Fibroblast of skin of back (primary cell): ENCODE measurements around the gene SLCO3A1.

ENCODE experiments used
- DNase-seq: peaks from one replicate; pipeline ENCODE4 v3.0.0-alpha.2; 2013

Gene SLCO3A1

DNA sequence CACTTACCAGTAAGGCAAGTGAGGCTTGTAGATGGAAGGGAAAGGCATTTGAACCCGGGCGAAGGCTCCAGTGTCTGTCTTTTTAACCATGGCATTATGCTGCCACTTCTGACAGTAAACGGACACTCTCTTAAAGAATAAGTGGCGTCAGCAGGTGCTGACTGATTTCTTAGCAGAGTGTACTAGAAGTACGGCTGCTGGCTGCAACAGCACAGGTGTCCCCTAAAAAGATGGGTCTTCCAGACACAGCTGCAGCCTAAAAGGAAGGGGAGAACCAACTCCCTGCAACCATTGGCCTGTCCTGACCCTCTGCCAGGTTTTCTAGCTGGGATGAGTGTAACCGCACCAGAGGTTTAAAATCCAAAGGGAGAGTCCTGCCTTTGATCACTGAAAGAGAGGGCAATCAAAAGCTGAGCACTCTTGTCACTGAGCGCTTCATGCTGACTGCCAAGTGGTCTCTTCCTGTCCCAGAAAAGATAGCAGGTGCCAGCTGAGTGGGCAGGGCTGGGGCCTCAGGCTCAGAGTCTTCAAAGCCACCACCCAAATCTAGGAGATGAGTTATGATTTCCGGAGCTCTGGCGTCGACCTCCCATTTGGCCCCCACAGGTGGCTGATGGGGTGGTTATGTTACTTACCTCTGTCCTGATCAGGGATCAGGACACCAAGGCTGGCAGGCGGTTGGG, 255.8 kb downstream of the SLCO3A1 start:
- no peak for DNase-seq

DNA sequence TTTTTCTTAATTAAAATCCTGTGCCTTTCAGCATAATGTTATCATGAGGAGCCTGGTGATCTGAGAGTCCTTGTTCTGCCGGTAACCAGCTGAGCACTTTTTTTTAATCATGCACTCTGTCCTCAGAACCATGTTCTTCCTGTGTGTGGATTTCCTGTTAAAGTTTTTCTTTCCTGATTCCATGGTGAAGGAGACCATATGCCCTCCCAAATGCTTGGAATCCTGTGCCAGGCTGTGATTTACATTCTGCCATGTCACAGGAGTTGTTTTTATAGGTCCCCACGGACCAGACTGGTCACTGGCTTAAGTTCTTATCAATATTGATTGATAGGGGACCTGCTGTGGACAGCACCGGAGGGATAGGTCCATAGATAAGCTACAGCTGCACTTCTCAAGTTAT, 257.8 kb downstream of the SLCO3A1 start:
- DNase-seq = no peak

GRCh38 chr15:92111751-92112150, 258.2 kb downstream of the SLCO3A1 start:
- DNase-seq = no peak

GRCh38 chr15:92112180-92112579, 258.7 kb downstream of the SLCO3A1 start:
- DNase-seq = no peak

- no peak for DNase-seq
These were observed 259.2 kb downstream of the SLCO3A1 start for GRCh38 chr15:92112711-92113110.

DNA sequence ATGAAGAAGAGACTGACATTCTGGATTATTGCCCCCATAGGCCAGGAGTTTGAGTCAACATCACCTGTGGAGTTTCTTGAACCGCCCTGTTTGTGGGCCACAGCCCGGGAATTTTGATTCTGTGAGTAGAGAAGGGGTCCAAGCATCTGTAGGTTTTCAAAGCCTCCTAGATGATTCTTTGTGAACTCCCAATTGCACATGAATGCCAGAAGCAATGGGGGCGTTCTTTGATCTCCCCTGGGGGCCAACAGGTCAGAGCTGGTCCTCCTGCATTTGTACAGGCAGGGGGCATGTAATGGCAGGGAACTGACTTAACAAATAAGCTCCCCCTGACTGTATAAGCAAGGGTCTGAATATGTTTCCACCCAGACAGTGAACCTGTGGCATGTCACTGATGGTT, 260.3 kb downstream of the SLCO3A1 start:
- no peak for DNase-seq

DNA sequence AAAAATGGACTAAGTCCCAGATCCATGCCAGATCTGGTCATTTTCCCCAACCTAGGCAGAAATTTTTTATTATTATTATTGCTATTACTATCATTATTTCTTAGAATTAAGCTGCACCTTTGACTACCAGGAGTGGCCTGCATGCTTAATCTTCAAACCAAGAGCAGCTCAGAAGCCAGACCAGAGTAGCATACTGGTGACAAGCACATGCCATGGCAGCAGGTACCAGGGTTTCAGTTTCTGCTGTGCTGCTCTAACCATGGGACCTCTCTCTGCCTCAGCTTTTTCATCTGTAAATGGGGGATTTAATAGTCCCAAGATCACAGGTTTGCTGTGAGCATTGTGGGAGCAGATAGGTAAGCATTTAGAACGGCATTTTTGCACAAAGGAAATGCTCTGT, 262.3 kb downstream of the SLCO3A1 start:
- no peak for DNase-seq

- no peak for DNase-seq
These were observed 262.8 kb downstream of the SLCO3A1 start for GRCh38 chr15:92116330-92116729.

DNA sequence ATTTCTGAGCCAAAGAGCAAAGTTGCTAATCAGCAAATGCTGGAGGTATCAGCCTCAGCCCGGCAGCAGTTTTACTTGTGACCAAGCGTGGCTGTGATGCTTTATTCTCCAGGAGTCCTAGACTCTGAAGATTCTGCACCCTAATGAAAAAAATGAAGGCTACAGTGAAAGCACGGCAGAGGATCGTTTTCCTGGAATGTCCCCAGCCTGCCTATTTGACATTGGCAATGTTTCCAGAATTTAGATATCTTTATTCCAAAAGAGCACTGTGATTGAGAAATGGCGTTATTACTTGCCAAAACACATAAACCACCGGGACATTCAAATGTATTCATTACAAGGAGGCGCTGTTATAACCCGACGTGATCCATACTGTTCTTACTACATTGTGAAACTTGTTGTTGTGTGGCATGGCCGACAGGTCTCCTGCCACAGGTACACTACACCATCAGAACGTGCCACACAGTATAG, 263.8 kb downstream of the SLCO3A1 start:
- DNase-seq = no peak

DNA sequence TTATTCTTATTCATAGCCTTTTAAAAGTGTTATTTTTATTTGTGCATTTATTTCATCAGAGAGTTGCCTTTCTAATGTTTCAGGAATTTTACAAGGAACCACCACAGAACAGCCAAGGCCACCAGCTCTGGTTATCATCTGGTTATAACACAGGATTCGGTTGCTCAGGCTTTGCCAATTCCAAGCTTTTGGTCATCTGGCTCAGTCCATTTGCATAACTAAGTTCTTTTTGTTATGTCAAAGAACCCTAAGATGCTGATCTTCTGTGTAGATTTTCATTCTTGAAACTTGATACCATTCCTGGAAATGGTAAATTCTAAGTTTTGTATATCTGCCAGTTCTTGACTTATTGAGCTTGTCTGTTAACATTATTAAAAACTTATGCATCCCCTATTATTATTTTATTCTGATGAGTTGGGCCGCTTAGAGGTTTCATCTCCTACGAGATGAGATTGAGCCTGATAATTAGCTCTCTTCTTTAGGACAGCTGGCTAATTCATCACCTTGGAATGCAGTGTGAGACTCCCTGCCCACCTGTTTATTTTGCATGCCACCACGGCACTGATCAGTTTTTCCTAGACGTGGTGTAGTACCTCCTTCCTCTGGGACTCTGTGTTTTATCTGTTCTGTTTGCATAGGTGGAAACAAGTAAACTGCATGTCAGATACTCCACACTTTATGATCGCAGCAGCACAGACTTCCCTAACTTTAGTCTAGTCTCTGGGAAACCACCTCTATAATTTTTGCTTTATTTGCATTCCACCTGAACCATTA, 264.8 kb downstream of the SLCO3A1 start:
- no peak for DNase-seq

DNA sequence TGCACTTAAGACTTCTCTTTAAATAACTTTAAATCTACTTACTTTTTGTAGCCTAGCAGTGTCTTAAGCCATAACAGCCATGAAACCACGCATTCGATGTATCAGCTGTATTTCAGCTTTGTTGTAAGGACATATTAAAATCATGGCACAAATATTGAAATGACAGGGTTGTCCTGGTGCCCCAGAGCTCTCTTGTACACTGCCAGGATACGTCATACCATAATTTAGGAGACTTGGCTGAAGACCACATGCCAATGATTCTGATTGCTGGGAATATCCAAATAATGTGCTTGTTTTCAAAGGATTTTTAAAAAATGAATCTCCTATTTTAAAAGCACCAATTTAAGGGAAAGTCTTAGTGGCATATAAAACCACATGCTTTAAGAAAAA, 265.4 kb downstream of the SLCO3A1 start:
- DNase-seq = no peak

DNA sequence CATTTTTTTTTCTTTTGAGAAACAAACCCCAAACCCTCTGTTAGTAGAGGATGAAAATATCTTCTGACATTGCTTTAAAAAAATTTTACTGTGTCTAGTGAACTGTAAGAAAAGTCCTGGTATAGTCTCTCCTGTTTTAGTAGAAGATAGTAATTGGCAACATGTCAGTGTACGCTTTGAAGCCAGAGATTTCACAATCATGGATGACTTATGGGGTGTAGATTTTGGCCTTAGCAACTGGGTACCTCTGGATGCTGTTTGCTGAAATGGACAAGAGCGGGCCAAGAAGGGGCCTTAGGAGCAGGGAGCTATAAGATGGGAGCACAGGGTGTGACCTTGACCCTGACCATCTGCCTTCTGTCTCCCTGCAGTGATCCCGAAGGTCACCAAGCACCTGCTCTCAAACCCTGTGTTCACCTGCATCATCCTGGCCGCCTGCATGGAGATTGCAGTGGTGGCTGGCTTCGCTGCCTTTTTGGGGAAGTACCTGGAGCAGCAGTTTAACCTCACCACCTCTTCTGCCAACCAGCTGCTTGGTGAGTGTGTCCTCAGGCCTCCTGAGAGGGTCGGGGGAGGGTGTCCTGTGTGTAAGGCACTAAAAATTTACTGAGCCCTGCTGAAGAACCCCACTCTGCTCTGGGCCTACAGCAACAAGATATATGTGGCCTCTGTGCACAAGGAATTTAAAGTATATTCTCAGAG, 266.7 kb downstream of the SLCO3A1 start:
- no peak for DNase-seq

DNA sequence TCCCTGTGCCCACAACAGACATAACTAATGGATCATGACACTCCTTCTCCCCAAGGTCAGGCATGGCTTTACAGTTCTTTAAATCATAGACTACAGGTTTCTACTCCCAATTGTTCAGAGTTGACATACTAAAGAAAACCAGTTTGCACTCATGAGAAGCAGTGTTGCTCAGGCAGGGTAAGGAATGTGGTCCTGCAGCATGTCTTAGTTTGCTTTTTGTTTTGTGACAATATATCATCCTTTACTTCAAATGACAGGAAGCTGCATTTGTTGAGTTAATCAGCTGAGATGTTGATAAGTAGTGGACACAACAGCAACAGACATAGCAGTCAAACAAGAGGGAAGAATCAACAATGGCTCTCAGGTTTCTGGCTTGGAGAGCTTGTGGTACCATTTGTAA, 267.5 kb downstream of the SLCO3A1 start:
- no peak for DNase-seq

GRCh38 chr15:92122259-92122658, 268.8 kb downstream of the SLCO3A1 start:
- DNase-seq = no peak

DNA sequence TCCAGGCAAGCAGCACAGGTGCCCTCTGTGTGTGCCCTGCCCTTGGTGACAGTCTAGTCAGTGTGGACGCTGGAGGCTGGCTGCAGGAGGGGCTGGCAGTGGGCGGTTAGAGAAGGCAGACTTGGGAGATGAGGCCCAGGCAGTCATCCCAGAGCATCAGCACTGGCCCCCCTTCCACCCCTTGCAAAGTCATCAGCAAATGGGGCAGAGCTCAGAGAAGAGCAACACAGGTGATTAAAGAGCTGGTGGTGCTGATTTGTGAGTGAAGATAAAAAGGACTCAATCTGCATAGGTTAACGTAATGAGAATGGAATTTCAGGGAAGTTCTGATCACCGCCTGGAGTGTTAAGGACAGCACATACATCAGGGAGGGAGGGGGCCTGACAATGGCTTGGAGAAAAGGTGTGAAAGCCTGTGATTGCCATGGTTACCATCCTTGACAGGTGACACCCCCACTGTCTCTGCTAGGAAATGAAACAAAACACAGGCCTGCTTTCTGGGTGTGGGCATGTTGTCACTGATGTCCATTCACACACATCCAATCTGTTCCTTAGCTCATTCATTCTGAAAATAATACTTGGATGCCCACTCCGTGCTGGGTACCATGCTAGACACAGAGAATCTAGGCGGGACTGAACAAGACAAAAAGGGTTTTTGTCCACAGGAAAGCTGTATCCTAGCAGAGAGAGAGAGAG, 270.6 kb downstream of the SLCO3A1 start:
- no peak for DNase-seq

- DNase-seq = no peak
These were observed 271.1 kb downstream of the SLCO3A1 start for GRCh38 chr15:92124657-92125010.

- no peak for DNase-seq
These were observed 275.3 kb downstream of the SLCO3A1 start for GRCh38 chr15:92128788-92129187.

DNA sequence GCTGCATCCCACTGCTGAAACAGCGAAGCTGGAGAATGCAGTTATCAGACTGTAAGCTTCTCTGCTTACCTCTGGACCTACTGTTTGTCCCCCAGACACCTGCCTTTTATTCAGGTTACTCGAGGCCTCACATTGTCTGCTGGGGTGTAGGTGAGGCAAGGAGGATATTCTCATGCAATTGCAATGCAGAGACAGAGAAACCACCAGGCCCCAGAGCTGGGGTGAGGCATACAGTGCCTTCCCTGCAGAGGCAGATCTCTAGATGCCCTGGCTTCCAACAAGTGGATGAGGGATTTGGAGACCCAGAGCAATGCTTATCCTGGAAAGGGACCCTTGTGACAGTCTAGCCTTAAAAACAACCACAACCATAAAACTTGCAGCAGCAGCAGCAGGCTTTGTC, 276.7 kb downstream of the SLCO3A1 start:
- DNase-seq = no peak

GRCh38 chr15:92130906-92131305, 277.4 kb downstream of the SLCO3A1 start:
- DNase-seq = no peak

DNA sequence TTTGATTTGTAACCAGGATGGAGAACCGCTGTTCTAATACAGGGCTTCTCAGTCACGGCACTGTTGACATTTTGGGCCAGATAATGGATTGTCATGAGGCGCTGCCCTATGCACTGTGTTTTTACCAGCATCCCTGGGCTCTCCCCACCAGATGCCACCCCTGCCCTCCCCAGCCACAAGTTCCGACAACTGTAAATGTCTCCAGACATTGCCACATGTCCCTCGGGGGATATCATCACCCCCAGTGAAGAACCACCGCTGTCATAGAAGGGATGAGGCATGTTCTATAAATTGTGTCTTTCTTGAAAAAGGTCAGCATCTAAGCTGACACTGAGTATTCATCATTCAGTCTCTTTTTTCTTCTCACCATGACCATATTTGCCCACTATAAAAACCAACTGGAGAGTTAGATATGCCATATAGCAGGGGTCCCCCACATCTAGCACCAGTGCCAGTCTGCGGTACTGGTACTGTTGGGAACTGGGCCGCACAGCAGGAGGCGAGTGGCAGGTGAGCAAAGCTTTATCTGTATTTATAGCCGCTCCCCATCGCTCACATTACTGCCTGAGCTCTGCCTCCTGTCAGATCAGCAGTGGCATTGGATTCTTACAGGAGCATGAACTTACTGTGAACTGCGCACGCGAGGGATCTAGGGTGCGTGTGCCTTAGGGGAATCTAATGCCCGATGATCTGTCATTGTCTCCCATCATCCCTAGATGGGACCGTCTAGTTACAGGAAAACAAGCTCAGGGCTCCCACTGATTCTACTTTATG, 279.7 kb downstream of the SLCO3A1 start:
- no peak for DNase-seq

- no peak for DNase-seq
These were observed 287.3 kb downstream of the SLCO3A1 start for GRCh38 chr15:92140796-92141195.

- DNase-seq = no peak
These were observed 288.1 kb downstream of the SLCO3A1 start for GRCh38 chr15:92141607-92142006.
